GM19043 (cell line): ENCODE measurements around the gene FAM3A.
A peak's percentile ranks its signal among the peaks of the same experiment; 100 is the strongest.

ENCODE experiments used
- ATAC-seq: cut with Tn5 transposase; IDR thresholded peaks from one replicate; pipeline ENCODE4 v1.9.1; 2021; ENCODE audit warnings: low read depth; ENCODE audit not compliant: unreplicated experiment

FAM3A gene

GRCh38 chrX:154483325-154483724 is 32.7 kb downstream of the FAM3A start:
- no peak for ATAC-seq

DNA sequence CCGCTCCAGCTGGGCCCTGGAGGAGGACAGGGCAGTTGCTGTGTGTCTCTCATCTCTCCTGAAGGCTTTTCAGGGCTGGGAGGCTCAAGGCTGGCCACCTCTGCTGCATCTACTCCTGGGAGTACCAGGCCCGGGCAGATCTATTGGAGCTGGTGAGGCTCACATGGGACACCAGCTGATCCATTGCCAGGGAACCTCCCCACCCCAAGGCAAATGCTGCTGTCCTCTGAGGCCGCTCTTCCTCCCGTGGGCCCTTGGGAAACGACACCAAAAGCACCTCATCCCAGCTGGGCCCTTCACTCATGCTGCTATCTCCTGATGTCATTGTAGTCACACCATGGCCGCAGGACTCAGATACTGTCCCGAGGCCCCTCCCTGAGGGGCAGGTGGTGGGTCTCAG is 33.2 kb downstream of the FAM3A start:
- ATAC-seq, result no peak

- ATAC-seq, result no peak
These were observed 34.0 kb downstream of the FAM3A start for GRCh38 chrX:154481911-154482601.

- no peak for ATAC-seq
These were observed 34.8 kb downstream of the FAM3A start for GRCh38 chrX:154481195-154481594.

DNA sequence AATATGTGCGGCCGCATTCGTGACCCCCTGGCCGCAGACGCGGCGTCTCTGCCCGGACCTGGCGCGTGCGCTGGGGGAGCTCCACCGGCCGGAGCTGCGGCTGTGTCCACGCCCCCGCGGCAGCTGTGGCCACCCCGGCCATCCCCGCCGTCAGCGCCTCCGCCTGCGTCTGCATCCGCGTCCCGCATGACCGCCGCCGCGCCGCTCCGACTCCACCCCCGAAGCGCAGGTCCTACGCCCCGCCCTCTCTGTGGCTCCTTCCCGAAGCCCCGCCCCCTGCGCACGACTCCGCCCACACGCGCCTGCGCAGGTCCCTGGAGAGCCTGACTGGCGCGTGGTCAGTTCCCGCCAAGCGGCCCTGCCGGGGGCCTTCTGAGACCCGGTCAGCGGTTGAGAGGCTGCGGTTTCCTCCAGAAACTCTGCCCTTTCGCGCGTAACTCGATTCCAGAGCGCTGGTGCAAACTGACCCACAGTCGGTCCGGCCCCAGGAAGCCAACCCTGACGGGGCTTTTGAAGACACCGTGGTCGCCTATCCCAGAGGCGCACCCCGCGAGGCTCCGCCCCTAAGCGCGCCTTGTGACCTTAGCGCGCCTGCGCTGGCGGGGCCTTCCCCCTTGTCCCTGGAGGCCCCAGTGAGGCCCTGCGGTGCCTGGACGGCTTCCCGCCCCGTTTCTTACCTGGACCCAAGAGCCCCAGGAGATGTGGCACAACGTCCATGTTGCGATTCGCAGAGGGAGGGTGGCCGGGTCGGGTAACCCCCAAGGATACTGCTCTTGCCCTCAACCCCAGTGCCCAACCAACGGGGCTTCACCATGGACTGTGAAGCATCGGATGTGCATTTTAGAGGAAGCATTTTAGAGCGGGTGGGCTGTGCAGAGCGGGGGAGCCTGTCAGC is 37.1 kb downstream of the FAM3A start, which contains the start of gene LAGE3:
Gene LAGE3 (minus strand): TSS at position 554 of the 895 bp plus-strand sequence. CDS start 366 bp downstream, at position 188.
- peak; percentile 85 for ATAC-seq

GRCh38 chrX:154477891-154478477 is 38.0 kb downstream of the FAM3A start:
- ATAC-seq, result no peak

GRCh38 chrX:154476821-154477220 is 39.2 kb downstream of the FAM3A start:
- ATAC-seq, result no peak

- no peak for ATAC-seq
These were observed 42.3 kb downstream of the FAM3A start for GRCh38 chrX:154473683-154474082.

DNA sequence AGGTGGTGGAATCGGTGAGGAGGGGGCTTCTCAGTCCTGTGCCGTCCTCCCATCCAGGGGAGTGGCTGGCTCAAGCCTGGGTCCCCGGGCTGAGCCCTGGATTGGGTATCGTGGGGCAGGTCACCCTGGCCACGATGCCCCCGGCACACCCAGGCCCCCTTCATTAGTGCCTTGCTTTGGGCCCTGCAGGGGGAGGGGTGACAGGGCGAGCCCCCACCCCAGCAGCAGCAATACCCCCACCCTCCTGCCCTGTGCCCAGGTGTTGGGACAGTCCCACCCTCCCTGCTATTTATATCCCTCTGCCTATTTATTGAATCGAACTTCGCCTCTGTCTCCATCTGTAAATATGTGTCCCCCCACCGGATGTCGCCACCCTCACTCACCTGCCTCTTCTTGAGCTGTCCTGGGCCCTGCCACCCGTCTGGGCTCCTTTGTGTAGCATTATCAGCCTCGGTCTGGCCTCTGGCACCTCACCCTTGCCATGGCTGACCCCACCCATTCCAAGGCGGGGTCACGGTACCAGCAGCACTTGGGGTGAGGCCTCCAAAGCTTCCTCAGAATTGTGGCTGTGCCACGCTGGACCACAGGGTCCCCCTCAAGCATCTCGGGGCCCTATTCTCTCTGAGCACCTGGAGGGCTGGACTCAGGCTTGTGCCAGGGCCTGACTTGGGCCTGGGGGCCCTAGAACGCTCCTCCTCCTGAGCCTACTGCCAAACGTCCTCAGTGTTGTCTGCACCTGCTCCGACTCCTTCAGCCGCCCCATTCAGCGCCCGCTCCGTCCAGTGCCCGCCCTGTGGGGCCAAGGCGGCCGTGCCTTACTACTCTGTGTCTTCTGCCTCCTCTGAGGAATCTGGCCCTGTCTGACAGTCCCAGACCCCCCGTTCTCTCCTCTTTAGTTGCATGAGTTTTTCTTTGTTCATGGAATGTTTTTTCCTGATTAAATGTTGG is 43.1 kb downstream of the FAM3A start:
- ATAC-seq, result no peak

DNA sequence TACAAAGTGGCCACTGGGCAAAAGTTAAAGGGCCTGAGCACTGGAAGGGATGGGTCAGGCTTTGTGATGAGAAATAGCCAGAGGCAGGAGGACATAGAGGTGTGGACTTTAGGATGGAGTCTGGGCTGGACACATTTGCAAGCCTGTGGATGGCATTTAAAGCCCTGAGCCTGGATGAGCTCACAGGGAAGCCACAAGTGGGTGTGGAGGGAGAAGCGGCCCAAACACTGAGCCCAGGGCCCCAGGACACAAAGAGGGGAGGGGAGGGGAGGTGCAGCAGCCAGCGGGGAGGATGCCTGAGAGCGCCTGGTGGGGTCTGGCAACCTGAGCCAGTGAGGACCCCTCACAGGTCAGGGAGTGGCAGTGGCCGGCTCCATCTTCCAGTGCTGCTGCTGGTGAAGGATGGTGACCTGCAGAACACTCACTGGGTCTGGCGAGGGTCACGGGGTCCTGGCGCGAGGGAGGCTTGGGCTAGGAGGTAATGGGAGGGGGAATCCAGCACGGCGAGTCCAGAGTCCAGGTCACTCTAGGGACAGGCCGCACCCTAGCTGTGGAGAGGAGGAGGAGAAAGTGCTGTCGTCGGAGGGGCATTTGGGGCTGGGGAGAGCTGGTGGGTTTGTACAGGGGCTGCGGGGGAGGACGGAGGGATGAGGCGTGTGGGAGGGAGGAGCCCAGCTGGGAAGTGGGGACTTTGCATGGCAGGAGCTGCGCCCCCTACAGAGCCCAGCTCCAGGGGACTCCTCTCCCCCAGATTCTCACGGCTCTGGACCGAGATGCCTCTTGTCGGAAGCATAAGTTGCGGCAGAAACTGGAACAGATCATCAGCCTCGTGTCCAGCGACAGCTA is 44.0 kb downstream of the FAM3A start:
- no peak for ATAC-seq

DNA sequence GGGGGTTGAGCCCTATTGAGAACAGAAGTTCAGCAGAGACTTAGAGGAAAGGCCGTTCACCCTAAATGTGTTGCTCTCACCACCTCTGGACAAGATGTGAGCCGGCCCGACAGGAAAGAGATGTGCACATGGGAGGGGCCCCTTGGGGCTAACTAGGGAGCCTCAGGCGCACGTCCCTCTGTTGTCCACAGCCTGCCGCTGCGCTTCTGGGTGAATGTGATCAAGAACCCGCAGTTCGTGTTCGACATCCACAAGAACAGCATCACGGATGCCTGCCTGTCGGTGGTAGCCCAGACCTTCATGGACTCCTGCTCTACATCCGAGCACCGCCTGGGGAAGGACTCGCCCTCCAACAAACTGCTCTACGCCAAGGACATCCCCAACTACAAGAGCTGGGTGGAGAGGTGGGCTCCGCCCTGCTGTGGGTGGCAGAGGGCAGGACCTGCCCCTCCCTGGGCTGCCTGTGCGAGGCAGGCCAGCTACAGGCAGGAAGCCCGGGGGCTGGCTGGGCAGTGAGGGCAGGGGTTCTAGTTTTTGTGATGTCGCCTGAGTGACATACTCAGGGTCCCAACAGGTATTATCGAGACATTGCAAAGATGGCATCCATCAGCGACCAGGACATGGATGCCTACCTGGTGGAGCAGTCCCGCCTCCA is 45.0 kb downstream of the FAM3A start:
- ATAC-seq, result no peak

- no peak for ATAC-seq
These were observed 45.6 kb downstream of the FAM3A start for GRCh38 chrX:154470434-154470833.

- no peak for ATAC-seq
These were observed 46.2 kb downstream of the FAM3A start for GRCh38 chrX:154469880-154470279.

GRCh38 chrX:154469114-154469513 is 46.9 kb downstream of the FAM3A start:
- no peak for ATAC-seq

DNA sequence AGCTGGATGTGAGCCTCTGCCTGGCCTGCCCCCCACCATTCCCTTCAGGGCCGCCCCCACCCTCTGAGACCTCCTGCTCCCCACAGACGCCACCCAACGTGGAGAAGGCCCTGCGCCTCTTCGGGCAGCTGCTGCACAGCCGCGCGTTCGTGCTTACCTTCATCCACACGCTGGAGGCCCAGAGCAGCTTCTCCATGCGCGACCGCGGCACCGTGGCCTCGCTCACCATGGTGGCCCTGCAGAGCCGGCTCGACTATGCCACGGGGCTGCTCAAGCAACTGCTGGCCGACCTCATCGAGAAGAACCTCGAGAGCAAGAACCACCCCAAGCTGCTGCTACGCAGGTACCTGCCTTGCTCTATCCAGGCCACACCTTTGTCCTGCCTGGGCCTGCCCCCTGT is 47.8 kb downstream of the FAM3A start:
- ATAC-seq, result no peak

DNA sequence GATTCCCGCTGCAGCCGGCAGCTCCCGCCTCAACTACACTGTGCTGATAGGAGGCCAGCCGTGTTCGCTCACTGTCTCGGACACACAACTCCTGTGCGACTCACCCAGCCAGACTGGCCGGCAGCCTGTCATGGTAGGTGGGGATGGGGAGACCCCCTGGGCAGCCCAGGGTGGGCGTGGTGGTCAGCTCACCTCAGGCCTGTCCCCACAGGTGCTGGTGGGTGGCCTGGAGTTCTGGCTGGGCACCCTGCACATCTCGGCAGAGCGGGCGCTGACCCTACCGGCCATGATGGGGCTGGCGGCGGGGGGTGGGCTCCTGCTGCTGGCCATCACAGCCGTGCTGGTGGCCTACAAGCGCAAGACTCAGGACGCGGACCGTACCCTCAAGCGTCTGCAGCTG is 48.5 kb downstream of the FAM3A start:
- ATAC-seq, result no peak

DNA sequence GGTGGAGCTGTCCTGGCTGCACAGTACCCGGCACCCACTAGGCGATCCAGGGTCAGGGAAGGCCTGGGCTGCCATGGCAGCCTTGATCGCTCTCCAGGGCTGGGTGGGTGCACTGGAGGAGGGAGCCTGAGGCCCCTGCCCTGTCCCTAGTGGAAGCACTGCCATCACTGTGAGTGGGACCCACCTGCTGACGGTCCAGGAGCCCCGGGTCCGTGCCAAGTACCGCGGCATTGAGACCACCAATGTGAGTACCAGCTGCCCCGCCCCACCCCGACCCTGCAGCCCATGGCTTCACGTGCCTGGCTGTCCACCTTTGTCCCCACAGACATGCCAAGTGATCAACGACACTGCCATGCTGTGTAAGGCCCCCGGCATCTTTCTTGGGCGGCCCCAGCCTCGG is 49.1 kb downstream of the FAM3A start:
- ATAC-seq, result no peak

GRCh38 chrX:154466036-154466435 is 50.0 kb downstream of the FAM3A start:
- no peak for ATAC-seq

GRCh38 chrX:154465601-154466000 is 50.4 kb downstream of the FAM3A start:
- ATAC-seq, result no peak
